Lower leg skin (tissue), 4 donors: ENCODE measurements around the gene PRKAR1B. TPM values are rescaled to one million over a fixed set of nuclear protein-coding genes. Genes with fewer than 3 reads are reported as not detected.

ENCODE experiments used
- DNase-seq, 2 donors: peaks; one replicate each; pipeline ENCODE4 v3.0.0-alpha.2; 2019; ENCODE audit warnings: low spot score in 2 of 2
- H3K4me3 ChIP-seq: fragments of 200-600 bp; sonication (generic); 2 replicates; pipeline ENCODE4 v1.5.1; 2017; ENCODE audit warnings: mild to moderate bottlenecking, low read depth; ENCODE audit not compliant: poor library complexity, severe bottlenecking
- POLR2A ChIP-seq, 2 donors: fragments of 450-650 bp; IDR thresholded peaks; one replicate each; pipeline ENCODE4 v1.6.1; 2016 to 2017; ENCODE audit warnings: antibody characterized with exemption in 2 of 2, mild to moderate bottlenecking in 1 of 2, moderate library complexity in 1 of 2
- WGBS, 2 donors: methylation state at CpG; one replicate each; pipeline ENCODE4 v1.1.5; 2018; 5-methylcytosine and 5-hydroxymethylcytosine counted together
- intact Hi-C: fragments of 100-400 bp; cut with DNase I; formaldehyde crosslinking; loops from one replicate; pipeline ENCODE4 v1.15.0; 2023; ENCODE audit warnings: low total_unique reads
- total RNA-seq, 4 donors: library from RNA; depleted of rRNA; stranded (reverse); fragments of >200 nt; gene quantifications; one replicate each; pipeline ENCODE4 v1.1.0, GENCODE V29; 2016
- TF ChIP-seq, protein P1 (sequence below), 3 donors: fragments of 450-650 bp; IDR thresholded peaks; one replicate each; pipeline ENCODE4 v1.5.1; 2016; ENCODE audit warnings: antibody characterized with exemption in 3 of 3, mild to moderate bottlenecking in 3 of 3, moderate library complexity in 2 of 3

Gene PRKAR1B
- total RNA-seq, 4 donors from 2014 or later = 7.8 to 16.9 (median 15.0) TPM

GRCh38 chr7:664997-665735, 61.9 kb downstream of the PRKAR1B start:
- DNase-seq = no peak
- no peak for TF ChIP-seq POLR2A (IDR thresholded peaks at IDR 0.05)
- TF ChIP-seq, protein P1, sequence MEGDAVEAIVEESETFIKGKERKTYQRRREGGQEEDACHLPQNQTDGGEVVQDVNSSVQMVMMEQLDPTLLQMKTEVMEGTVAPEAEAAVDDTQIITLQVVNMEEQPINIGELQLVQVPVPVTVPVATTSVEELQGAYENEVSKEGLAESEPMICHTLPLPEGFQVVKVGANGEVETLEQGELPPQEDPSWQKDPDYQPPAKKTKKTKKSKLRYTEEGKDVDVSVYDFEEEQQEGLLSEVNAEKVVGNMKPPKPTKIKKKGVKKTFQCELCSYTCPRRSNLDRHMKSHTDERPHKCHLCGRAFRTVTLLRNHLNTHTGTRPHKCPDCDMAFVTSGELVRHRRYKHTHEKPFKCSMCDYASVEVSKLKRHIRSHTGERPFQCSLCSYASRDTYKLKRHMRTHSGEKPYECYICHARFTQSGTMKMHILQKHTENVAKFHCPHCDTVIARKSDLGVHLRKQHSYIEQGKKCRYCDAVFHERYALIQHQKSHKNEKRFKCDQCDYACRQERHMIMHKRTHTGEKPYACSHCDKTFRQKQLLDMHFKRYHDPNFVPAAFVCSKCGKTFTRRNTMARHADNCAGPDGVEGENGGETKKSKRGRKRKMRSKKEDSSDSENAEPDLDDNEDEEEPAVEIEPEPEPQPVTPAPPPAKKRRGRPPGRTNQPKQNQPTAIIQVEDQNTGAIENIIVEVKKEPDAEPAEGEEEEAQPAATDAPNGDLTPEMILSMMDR (IDR thresholded peaks at IDR 0.05) = no peak
- intact Hi-C loops = no loop called here
- no peak overlapping the region for H3K4me3 ChIP-seq
- 69 to 76% methylated on average over 20 of the region's 20 CpGs for WGBS, 2 donors

- intact Hi-C loops = no loop called here
- no peak overlapping the region for H3K4me3 ChIP-seq
- WGBS, 2 donors = 93 to 98% methylated on average over 4 to 7 of the region's 7 CpGs
- DNase-seq = no peak
- TF ChIP-seq POLR2A (IDR thresholded peaks at IDR 0.05) = no peak
- TF ChIP-seq, protein P1 (IDR thresholded peaks at IDR 0.05) = no peak
Observed at GRCh38 chr7:664402-664775, 62.7 kb downstream of the PRKAR1B start.

DNA sequence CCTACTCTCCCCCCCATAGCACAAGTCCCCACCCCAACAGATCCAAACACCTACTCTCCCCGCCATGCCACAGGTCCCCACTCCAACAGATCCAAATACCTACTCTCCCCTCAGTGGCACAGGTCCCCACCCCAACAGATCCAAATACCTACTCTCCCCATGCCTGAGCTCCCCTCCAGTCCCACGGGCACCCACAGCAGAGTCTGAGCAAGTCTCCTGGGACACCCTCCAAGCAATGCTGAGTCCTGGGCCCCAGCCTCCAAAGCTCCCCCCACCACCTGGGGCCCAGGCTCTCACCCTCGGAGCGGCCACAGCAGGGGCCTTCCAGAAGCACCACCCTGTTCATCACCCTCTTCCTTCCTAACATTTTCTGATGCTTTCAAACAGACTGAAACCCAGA, 64.5 kb downstream of the PRKAR1B start:
- no peak for TF ChIP-seq POLR2A (IDR thresholded peaks at IDR 0.05)
- TF ChIP-seq, protein P1 (IDR thresholded peaks at IDR 0.05) = no peak
- DNase-seq = no peak
- H3K4me3 ChIP-seq = no peak overlapping the region
- 90 to 95% methylated on average over 4 of the region's 4 CpGs for WGBS, 2 donors
- intact Hi-C loops = no loop called here

GRCh38 chr7:659996-660395, 67.1 kb downstream of the PRKAR1B start:
- H3K4me3 ChIP-seq = no peak overlapping the region
- TF ChIP-seq, protein P1 (IDR thresholded peaks at IDR 0.05) = no peak
- no peak for TF ChIP-seq POLR2A (IDR thresholded peaks at IDR 0.05)
- DNase-seq = no peak
- intact Hi-C loops = no loop called here
- 90 to 96% methylated on average over 8 to 13 of the region's 13 CpGs for WGBS, 2 donors

GRCh38 chr7:659306-659847, 67.7 kb downstream of the PRKAR1B start:
- no peak for DNase-seq
- no peak overlapping the region for H3K4me3 ChIP-seq
- 95 to 96% methylated on average over 25 of the region's 25 CpGs for WGBS, 2 donors
- intact Hi-C loops = no loop called here
- TF ChIP-seq, protein P1 (IDR thresholded peaks at IDR 0.05) = no peak
- TF ChIP-seq POLR2A (IDR thresholded peaks at IDR 0.05) = no peak
